BLaER1 treated with 17β-estradiol and CSF1 and Interleukin-3, amounts not matched to agents 10 nM and 100 nM (cell line): Measurements from ENCODE around the gene TENT5C.
A peak's percentile ranks its signal among the peaks of the same experiment; 100 is the strongest.

ENCODE experiments used
- H3K27ac ChIP-seq, 11 experiments: shearing (Covaris generic); formaldehyde crosslinking; 2 replicates each; pipeline ENCODE4 v1.8.1; 2022
- H3K27me3 ChIP-seq, 11 experiments: shearing (Covaris generic); formaldehyde crosslinking; 2 replicates each; pipeline ENCODE4 v1.8.1; 2022
- H3K36me3 ChIP-seq, 11 experiments: shearing (Covaris generic); formaldehyde crosslinking; 2 replicates each; pipeline ENCODE4 v1.8.1; 2022
- H3K4me1 ChIP-seq, 10 experiments: shearing (Covaris generic); formaldehyde crosslinking; 2 replicates each; pipeline ENCODE4 v1.8.1; 2022
- H3K4me2 ChIP-seq, 11 experiments: shearing (Covaris generic); formaldehyde crosslinking; 2 replicates each; pipeline ENCODE4 v1.8.1; 2022
- H3K4me3 ChIP-seq, 10 experiments: shearing (Covaris generic); formaldehyde crosslinking; 2 replicates each; pipeline ENCODE4 v1.8.1; 2022
- H3K9ac ChIP-seq, 11 experiments: shearing (Covaris generic); formaldehyde crosslinking; 2 replicates each; pipeline ENCODE4 v1.8.1; 2022
- H3K9me3 ChIP-seq, 11 experiments: shearing (Covaris generic); formaldehyde crosslinking; replicated peaks in 1 of 11; 2 replicates each; pipeline ENCODE4 v1.8.1; 2022
- H4K20me1 ChIP-seq, 11 experiments: shearing (Covaris generic); formaldehyde crosslinking; 2 replicates each; pipeline ENCODE4 v1.8.1; 2022
- Cebpa-rat ChIP-seq, 11 experiments: shearing (Covaris generic); IDR thresholded peaks; 2 replicates each; pipeline ENCODE4 v1.8.1; 2022

Gene TENT5C

DNA sequence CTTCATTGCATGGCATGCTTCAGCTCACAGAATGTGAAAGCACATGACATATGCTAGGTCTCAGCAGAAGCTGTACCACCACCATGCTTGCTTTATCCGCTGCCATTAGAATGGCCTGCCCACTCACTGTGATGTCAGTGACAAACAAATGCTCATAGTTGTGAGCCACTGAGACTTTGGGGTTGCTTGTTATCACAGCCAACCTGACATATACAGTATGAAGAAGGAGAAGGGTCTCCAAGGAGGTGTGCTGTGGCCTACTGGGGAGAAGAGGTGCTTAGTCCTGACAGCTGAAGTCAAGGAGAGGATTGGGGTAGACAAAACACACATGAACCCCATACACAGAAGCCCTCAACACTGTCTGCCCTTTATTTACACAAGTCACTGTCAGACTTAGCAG lies 19.5 kb upstream of the TENT5C start:
- Histone ChIP-seq H3K27ac (no peak overlapping the region), H3K9ac (no peak overlapping the region), H3K36me3 (no peaks in the 10 kb centered on the region), H3K9me3 (no peaks in the 10 kb centered on the region), H3K27me3 (no peaks in the 10 kb centered on the region), H3K4me2 (no peak overlapping the region), H4K20me1 (no peaks in the 10 kb centered on the region), H3K4me1 (peaks cover 0 to 18% (median 0%) of the 10 kb centered on the region in 10 experiments; a peak in 5 of 20 replicates), H3K4me3 (no peak overlapping the region)
- TF ChIP-seq Cebpa-rat (IDR thresholded peaks at IDR 0.05), result no peak

DNA sequence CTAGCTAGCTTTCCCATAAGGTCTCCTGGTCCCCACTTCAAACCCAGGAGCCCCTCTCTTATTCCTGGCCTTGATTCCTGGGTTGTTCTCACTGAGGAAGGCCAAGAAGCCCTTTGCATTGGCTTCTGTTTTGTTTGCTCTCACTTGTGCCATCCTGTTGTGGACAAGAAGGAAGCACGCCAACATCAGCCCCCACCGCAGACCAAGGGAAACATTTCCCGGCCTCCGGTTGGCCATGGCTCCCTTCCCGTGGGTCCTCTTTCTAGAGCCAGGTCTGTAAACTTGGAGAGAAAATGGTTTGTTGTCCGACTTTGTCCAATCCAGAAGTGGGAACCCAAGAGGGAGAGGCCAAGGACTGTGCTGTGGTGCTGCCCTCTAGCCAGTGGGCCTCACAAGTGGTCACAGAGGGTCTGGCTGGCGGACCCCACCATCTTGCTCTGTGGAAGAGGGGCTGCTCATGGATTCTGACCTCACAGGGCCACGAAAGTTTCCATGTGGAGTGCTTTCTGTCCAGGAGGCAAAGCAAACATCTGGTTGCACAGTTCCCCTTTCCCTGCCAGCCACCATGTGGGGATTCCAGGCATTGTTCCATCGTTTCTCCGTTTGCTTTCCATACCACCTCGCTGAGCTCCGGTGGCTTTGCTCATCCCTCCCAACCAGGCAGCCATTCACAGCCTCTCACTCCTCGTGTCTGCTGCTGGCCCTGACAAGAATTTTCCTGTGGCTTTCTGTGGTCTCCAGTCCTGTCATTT lies 18.9 kb upstream of the TENT5C start:
- no peak overlapping the region for H3K4me2 ChIP-seq

DNA sequence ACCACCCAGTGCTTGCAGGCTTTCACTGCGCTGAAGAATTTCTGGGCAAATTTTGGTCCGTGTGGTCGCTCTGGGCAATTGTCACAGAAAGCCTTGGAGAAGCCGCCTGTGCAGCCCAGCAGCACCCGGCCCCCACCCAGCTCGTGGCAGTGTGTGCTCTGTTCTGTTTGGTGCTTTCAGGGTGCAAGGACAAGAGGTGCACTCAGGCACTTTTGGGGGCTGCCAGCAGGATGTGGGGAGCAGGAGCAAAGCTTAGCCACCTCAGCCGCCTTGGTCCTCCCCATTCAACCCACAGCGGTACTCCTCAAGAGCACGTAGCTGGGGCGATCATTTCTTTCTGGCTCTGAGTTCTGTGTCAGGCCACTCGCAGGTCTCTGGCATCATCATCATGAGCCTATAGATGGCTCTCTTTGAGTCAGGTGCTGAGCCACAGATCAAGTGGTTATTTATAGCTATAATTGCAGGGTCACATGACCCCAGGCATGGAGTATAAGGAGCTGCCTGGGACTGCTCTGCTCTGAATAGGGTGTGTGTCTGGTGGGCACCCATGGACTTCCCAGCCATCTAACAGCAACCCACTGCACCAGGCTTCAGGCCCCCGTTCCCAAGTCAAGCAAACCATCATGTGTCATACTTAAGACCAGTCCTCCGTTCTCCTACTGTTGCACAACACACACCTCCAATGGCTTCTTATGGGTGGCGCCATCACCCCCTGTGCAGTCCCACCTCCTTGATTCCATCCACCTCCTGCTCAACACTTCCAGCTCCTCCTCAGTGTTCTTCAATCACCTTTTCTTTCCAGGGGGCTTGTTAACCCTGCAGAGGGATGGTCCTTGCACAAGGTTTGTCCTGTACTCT lies 18.1 kb upstream of the TENT5C start:
- Histone ChIP-seq H3K4me3 (no peak overlapping the region), H3K4me1 (peaks cover 0 to 18% (median 0%) of the 10 kb centered on the region in 10 experiments; a peak in 5 of 20 replicates), H4K20me1 (no peaks in the 10 kb centered on the region), H3K36me3 (no peaks in the 10 kb centered on the region), H3K9me3 (no peaks in the 10 kb centered on the region), H3K4me2 (no peak overlapping the region), H3K27ac (no peak overlapping the region), H3K9ac (no peak overlapping the region), H3K27me3 (no peaks in the 10 kb centered on the region)
- TF ChIP-seq Cebpa-rat (IDR thresholded peaks at IDR 0.05), result no peak

More for the DNA sequence above, 18.9 kb upstream of the TENT5C start:
- Histone ChIP-seq H4K20me1 (no peaks in the 10 kb centered on the region), H3K9ac (no peak overlapping the region), H3K4me3 (no peak overlapping the region), H3K4me1 (peaks cover 0 to 18% (median 0%) of the 10 kb centered on the region in 10 experiments; a peak in 5 of 20 replicates), H3K9me3 (no peaks in the 10 kb centered on the region), H3K27ac (no peak overlapping the region), H3K36me3 (no peaks in the 10 kb centered on the region), H3K27me3 (no peaks in the 10 kb centered on the region)
- no peak for TF ChIP-seq Cebpa-rat (IDR thresholded peaks at IDR 0.05)

DNA sequence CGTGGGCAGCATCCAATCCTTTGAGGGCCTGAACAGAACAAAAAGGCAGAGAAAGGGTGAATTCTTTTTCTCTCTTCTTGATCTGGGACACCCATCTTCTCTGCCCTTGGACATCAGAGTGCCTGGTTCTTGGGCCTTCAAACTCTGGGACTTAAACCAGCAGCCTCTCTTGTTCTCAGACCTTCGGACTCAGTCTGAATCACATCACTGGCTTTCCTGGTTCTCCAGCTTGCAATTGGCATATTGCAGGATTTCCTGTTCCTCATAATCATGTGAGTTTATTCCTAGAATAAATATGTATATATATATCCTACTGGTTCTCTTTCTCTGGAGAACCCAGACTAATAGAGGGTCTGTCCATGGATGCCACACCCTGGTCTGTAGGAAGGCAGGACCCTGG lies 16.3 kb upstream of the TENT5C start:
- no peaks in the 10 kb centered on the region for H3K27me3 ChIP-seq
- no peak for TF ChIP-seq Cebpa-rat (IDR thresholded peaks at IDR 0.05)
- H3K9me3 ChIP-seq, result no peaks in the 10 kb centered on the region
- H3K4me3 ChIP-seq, result no peak overlapping the region
- H3K4me2 ChIP-seq, result peak overlapping the region in 3 of 11 experiments; percentile 43 to 64 (median 62); a peak in 5 of 22 replicates
- no peaks in the 10 kb centered on the region for H4K20me1 ChIP-seq
- H3K4me1 ChIP-seq, result peaks cover 0 to 18% (median 0%) of the 10 kb centered on the region in 10 experiments; a peak in 5 of 20 replicates
- no peak overlapping the region for H3K9ac ChIP-seq
- H3K27ac ChIP-seq, result no peak overlapping the region
- H3K36me3 ChIP-seq, result no peaks in the 10 kb centered on the region

DNA sequence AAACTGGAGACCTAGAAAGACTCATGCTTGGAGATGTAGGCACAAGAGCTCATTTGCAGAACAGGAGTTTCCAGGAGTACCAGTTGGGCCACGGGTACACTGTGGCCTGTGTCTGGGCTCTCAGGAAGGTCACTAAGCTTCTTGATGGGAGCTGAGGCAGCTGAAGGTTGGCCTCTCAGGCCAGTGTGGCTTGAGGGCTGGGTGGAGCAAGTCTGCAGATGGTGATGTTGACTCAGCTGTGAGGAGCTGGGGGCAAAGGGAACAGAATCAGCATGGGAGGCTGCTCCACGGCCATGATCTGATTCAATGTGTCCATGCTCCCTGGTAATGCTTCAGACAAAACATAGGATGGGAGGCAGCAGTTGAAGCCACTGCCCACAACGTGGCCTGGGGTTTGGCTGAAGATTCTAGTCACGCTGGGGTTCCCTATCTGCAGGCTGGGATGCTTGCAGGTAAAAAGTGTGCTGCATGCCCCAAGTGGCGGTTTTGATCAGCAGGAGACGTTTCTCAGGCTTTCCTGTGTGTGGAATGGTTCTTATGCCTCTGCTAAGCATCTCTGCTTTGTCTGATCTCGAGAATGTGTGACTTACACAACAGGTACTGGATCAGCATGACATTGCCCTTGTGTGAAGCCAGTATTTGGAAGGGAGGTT lies 15.4 kb upstream of the TENT5C start:
- no peak for TF ChIP-seq Cebpa-rat (IDR thresholded peaks at IDR 0.05)
- peak overlapping the region in 3 of 11 experiments; percentile 43 to 64 (median 62); a peak in 5 of 22 replicates for H3K4me2 ChIP-seq

DNA sequence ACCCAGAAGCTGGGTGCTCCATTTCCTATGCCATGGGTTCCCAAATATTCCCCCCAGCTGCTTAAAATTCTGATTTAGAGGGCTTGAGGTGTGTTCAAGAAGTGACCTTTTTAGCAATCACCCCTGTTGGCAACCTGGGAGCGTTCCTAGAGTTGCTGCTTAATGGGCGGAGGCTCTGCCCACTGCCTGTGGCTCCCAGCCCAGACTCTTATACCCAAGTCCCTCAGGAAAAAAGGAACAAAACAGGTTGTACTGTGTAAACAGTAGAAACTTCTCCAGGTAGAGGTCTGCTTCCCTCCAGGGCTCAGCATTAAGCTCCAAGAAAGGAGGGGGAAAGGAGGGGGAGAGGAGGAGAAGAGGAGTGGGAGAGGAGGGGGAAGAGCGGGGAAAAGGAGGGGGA lies 14.6 kb upstream of the TENT5C start:
- Histone ChIP-seq H3K9ac (no peak overlapping the region), H3K4me2 (no peak overlapping the region), H3K9me3 (no peaks in the 10 kb centered on the region), H3K27me3 (no peaks in the 10 kb centered on the region), H3K27ac (no peak overlapping the region), H3K4me3 (no peak overlapping the region), H4K20me1 (no peaks in the 10 kb centered on the region), H3K4me1 (peaks cover 0 to 18% (median 0%) of the 10 kb centered on the region in 10 experiments; a peak in 5 of 20 replicates), H3K36me3 (no peaks in the 10 kb centered on the region)
- no peak for TF ChIP-seq Cebpa-rat (IDR thresholded peaks at IDR 0.05)

More for the DNA sequence above, 15.4 kb upstream of the TENT5C start:
- Histone ChIP-seq H3K9ac (no peak overlapping the region), H3K36me3 (no peaks in the 10 kb centered on the region), H4K20me1 (no peaks in the 10 kb centered on the region), H3K4me1 (peaks cover 0 to 18% (median 0%) of the 10 kb centered on the region in 10 experiments; a peak in 5 of 20 replicates), H3K27me3 (no peaks in the 10 kb centered on the region), H3K4me3 (no peak overlapping the region), H3K27ac (no peak overlapping the region), H3K9me3 (no peaks in the 10 kb centered on the region)

DNA sequence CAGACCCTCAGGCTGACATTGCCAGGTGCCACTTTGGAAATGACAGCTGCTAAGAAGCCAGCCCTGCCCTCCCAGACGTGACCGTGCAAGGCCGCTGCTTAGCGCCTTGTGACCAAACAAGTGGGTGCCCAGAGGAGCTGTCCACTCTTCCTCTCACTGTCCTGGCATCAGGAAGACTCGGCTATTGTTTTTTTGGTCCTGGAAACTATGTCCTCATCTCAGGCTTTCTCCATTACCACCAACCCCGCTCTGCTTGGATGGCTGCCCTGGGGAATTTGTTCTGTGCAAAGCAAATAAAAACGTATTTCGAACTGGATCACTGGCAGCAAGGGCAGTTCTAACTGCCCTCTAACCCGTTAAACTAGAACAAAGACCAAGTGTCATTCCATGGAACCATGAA lies 13.7 kb upstream of the TENT5C start:
- H3K36me3 ChIP-seq, result no peaks in the 10 kb centered on the region
- H4K20me1 ChIP-seq, result no peaks in the 10 kb centered on the region
- peaks cover 0 to 18% (median 0%) of the 10 kb centered on the region in 10 experiments; a peak in 5 of 20 replicates for H3K4me1 ChIP-seq
- no peak overlapping the region for H3K4me3 ChIP-seq
- no peak overlapping the region for H3K4me2 ChIP-seq
- TF ChIP-seq Cebpa-rat (IDR thresholded peaks at IDR 0.05), result no peak
- H3K9ac ChIP-seq, result no peak overlapping the region
- H3K27me3 ChIP-seq, result no peaks in the 10 kb centered on the region
- no peak overlapping the region for H3K27ac ChIP-seq
- no peaks in the 10 kb centered on the region for H3K9me3 ChIP-seq

DNA sequence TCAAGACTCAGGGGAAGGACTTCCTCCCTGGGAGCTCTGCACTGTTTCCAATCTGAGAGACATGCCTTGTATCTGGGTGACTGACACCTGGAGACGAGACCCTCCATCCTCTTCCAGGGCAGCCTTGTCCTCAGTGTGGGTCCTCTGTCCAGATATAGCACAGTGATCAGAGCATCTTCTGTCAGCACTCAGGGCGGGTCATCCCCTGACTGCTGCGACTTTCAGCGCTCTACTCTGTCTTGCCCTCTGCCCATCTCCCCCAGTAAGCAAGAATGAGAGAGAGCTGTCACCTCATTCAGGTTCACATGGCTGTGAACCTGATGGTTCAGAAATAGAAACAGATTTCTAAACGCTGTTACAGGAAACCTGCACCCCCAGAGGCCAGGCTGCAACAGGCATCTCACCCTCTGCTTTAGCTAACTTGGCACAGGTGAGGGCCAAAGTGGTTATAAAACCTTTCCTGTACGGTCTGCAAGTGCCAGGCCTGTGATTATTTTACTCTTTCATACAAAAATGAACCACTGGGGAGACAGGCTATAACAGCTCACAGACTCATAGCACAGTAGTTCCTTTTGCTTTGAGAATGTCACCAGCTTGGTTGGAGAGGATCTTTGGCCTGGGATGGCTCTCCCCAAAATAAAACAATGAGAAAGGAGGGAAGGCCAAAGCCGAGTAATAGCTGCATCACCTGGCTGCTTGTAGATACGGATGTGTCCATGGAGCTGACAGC lies 11.4 kb upstream of the TENT5C start:
- TF ChIP-seq Cebpa-rat (IDR thresholded peaks at IDR 0.05), result no peak

More for the DNA sequence above, 11.4 kb upstream of the TENT5C start:
- Histone ChIP-seq H3K9me3 (no peaks in the 10 kb centered on the region), H3K9ac (no peak overlapping the region), H3K4me3 (no peak overlapping the region), H3K4me1 (peaks cover 0 to 11% (median 0%) of the 10 kb centered on the region in 10 experiments; a peak in 5 of 20 replicates), H3K27me3 (no peaks in the 10 kb centered on the region), H3K36me3 (no peaks in the 10 kb centered on the region), H4K20me1 (no peaks in the 10 kb centered on the region), H3K27ac (no peak overlapping the region), H3K4me2 (no peak overlapping the region)
